Type B pancreatic cell (in vitro differentiated cells): ENCODE measurements around the gene SDK1. TPM values are rescaled to one million over a fixed set of nuclear protein-coding genes. Genes with fewer than 3 reads are reported as not detected.

Experiments
- DNase-seq: peaks from one replicate; pipeline ENCODE4 v3.0.0; 2021; ENCODE audit warnings: mixed read lengths; ENCODE audit not compliant: unreplicated experiment; ENCODE audit errors: extremely low spot score
- H3K27ac Mint-ChIP-seq: 2 replicates; pipeline ENCODE4 v1.8.0; 2021; ENCODE audit warnings: mild to moderate bottlenecking, mixed read lengths
- H3K27me3 Mint-ChIP-seq: 2 replicates; pipeline ENCODE4 v1.8.0; 2021; ENCODE audit warnings: mixed read lengths
- H3K36me3 Mint-ChIP-seq: 2 replicates; pipeline ENCODE4 v1.8.0; 2021; ENCODE audit warnings: mixed read lengths
- H3K4me1 Mint-ChIP-seq: one replicate; pipeline ENCODE4 v1.8.0; 2021; ENCODE audit warnings: mixed read lengths; ENCODE audit not compliant: unreplicated experiment
- H3K4me3 Mint-ChIP-seq: 2 replicates; pipeline ENCODE4 v1.8.0; 2021; ENCODE audit warnings: mild to moderate bottlenecking, mixed read lengths
- H3K9me3 Mint-ChIP-seq: 2 replicates; pipeline ENCODE4 v1.8.0; 2021; ENCODE audit warnings: mixed read lengths
- total RNA-seq: library from RNA; stranded (reverse); gene quantifications from 2 replicates; pipeline ENCODE4 v1.2.1, GENCODE V29; 2021; ENCODE audit warnings: low replicate concordance
- TF ChIP-seq, protein P1 (sequence below): fragments of 200-600 bp; sonication (generic); conservative IDR thresholded peaks from 2 replicates; pipeline ENCODE4 v1.5.0; 2021; ENCODE audit warnings: antibody characterized with exemption, mild to moderate bottlenecking

SDK1 gene
- total RNA-seq, 1 donor from 2014 or later = 26.1 TPM

DNA sequence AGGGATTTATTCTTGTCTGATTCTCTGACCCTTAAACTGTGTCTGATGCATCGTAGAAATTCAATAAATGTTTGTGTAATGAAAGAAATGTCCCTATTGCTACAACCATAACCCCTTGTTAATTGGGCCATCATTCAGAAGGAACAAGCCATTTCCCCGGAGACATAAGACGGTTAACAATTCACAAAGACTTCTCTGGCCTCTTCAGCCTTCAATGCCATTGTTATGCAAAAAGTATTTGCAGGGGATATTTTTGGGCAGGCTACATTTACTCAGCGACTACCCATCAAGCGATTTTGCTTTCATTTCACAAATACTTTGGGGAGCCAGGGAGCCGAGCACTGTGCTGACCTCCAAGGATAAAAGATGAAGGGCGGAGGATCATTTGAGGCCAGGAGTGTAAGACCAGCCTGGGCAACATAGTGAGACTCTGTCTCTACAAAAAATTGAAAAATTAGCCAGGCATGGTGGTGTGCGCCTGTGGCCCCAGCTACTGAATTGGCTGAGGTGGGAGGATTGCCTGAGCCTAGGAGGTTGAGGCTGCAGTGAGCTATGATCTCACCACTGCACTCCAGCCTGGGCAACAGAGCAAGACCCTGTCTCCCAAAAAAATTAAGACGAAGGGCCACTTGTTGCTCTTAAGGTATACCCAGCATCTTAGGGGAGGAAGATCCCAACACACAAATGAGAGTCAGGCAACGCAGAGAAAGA, 20.0 kb upstream of the SDK1 start:
- no peaks in the 10 kb centered on the region for H3K9me3 Mint-ChIP-seq
- peaks cover 4% of the 10 kb centered on the region for H3K27me3 Mint-ChIP-seq
- no peak for DNase-seq
- TF ChIP-seq, protein P1, sequence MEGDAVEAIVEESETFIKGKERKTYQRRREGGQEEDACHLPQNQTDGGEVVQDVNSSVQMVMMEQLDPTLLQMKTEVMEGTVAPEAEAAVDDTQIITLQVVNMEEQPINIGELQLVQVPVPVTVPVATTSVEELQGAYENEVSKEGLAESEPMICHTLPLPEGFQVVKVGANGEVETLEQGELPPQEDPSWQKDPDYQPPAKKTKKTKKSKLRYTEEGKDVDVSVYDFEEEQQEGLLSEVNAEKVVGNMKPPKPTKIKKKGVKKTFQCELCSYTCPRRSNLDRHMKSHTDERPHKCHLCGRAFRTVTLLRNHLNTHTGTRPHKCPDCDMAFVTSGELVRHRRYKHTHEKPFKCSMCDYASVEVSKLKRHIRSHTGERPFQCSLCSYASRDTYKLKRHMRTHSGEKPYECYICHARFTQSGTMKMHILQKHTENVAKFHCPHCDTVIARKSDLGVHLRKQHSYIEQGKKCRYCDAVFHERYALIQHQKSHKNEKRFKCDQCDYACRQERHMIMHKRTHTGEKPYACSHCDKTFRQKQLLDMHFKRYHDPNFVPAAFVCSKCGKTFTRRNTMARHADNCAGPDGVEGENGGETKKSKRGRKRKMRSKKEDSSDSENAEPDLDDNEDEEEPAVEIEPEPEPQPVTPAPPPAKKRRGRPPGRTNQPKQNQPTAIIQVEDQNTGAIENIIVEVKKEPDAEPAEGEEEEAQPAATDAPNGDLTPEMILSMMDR = no peak
- no peak overlapping the region for H3K27ac Mint-ChIP-seq
- no peak overlapping the region for H3K4me3 Mint-ChIP-seq
- peaks cover 5% of the 10 kb centered on the region for H3K4me1 Mint-ChIP-seq
- H3K36me3 Mint-ChIP-seq = no peaks in the 10 kb centered on the region

DNA sequence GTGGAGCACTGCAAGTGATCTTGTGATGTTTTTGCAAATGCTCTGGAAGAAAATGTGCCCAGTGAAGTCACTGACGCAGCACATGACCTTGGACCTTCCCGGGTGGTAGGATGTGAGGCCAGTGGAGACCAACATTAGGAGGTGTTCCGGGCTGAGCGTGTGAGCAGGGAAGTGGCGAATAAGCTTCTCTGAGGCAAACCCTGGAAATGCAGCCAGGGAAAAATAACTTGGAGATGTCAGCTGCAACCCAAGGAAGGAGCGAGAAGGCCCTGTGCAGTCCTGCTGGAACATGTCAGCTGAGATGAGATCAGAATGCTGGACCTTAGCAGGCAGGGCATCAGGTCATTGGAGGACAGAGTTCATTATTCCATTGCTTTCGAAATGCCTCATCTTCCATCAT, 18.6 kb upstream of the SDK1 start:
- TF ChIP-seq, protein P1 = no peak
- no peak for DNase-seq
- Mint-ChIP-seq H3K4me3 (no peak overlapping the region), H3K4me1 (peaks cover 6% of the 10 kb centered on the region), H3K27ac (no peak overlapping the region), H3K27me3 (peaks cover 4% of the 10 kb centered on the region), H3K9me3 (no peaks in the 10 kb centered on the region), H3K36me3 (no peaks in the 10 kb centered on the region)

DNA sequence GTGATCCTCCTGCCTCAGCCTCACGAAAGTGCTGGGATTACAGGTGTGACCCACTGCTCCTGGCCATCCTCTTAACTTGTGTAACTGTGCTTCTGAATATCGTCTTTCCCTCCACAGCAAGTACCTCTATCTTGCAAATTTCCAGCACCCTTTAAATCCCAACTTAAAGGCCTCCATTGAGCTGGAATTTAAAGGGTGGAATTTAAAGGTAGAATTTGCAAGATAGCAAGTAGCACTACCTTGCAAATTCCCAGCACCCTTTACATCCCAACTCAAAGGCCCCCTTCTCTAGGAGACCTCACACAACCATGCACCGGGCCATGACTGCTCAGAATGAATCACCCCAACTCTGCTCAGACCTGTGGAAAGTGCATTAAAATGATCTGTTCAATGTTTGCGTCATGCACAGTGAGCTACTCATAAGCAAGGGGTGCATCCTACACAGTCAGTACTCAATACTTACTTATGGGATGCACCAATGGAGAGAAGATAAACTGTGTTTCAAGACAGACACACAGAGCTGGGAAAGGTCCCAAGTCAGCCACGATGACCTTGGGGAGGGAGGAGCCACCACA, 17.8 kb upstream of the SDK1 start:
- H3K9me3 Mint-ChIP-seq = no peaks in the 10 kb centered on the region
- H3K4me3 Mint-ChIP-seq = no peak overlapping the region
- DNase-seq = no peak
- no peak overlapping the region for H3K27ac Mint-ChIP-seq
- H3K36me3 Mint-ChIP-seq = no peaks in the 10 kb centered on the region
- H3K27me3 Mint-ChIP-seq = peaks cover 4% of the 10 kb centered on the region
- TF ChIP-seq, protein P1 = no peak
- peaks cover 6% of the 10 kb centered on the region for H3K4me1 Mint-ChIP-seq

DNA sequence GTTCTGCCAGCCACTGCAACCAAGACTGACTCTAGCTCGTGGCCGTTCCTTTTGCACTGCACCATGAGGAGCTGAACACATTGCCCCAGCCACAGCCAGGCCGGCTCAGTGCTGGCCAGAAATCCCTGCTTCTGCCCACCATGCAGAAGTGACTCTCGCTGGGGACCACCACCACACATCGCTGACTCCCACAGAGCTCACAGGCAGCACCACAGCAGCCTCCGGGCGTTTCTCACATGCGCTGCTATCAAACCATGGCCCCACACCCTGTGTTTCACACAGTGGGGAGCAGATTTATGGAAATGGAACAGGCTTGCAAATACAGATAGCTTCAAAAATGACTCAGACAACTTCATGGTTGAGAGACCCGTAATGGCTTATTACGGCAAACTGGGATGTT, 15.4 kb upstream of the SDK1 start:
- no peak for DNase-seq
- TF ChIP-seq, protein P1 = no peak
- Mint-ChIP-seq H3K4me1 (peaks cover 6% of the 10 kb centered on the region), H3K36me3 (no peaks in the 10 kb centered on the region), H3K27me3 (no peaks in the 10 kb centered on the region), H3K4me3 (no peak overlapping the region), H3K27ac (no peak overlapping the region), H3K9me3 (no peaks in the 10 kb centered on the region)

DNA sequence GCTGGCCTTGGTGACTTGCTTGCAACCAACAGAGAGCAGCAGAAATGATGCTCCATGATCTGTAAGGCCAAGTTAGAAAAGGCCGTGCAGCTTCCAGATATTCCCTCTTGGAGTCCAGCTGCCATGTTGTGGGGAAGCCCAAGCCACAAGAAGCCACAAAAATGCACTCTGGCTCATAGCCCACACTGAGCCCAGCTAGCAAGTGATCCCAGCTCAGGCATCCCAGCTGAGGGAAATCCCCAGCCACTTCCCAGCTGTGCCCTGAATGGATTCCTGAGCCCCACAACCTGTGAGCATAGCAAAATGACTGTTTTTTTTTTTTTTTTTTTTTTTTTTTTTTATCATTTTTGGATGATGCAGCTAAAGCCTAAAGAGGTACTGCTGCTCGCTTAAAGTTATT, 11.1 kb upstream of the SDK1 start:
- Mint-ChIP-seq H3K27ac (no peak overlapping the region), H3K4me1 (peaks cover 6% of the 10 kb centered on the region), H3K27me3 (peaks cover 9% of the 10 kb centered on the region), H3K36me3 (no peaks in the 10 kb centered on the region), H3K9me3 (no peaks in the 10 kb centered on the region), H3K4me3 (no peak overlapping the region)
- TF ChIP-seq, protein P1 = no peak
- no peak for DNase-seq
